ENCODE measurements around the gene BABAM2.

GRCh38 chr2:28341208-28341891 lies 450.8 kb downstream of the BABAM2 start:
- TF ChIP-seq CTCF (IDR thresholded peaks at IDR 0.05) (no peak), POLR2AphosphoS5 (IDR thresholded peaks at IDR 0.05) (no peak), POLR2A (IDR thresholded peaks at IDR 0.05) (no peak)
